GOT3 (cell line): Measurements from ENCODE around the gene PARM1.

ENCODE experiments used
- DNase-seq: peaks from one replicate; lab custom pipeline; 2025; ENCODE audit warnings: mixed read lengths; lab: John Stamatoyannopoulos, UW

PARM1 gene

GRCh38 chr4:74942251-74942917 is 9.5 kb downstream of the PARM1 start:
- no peak for DNase-seq

DNA sequence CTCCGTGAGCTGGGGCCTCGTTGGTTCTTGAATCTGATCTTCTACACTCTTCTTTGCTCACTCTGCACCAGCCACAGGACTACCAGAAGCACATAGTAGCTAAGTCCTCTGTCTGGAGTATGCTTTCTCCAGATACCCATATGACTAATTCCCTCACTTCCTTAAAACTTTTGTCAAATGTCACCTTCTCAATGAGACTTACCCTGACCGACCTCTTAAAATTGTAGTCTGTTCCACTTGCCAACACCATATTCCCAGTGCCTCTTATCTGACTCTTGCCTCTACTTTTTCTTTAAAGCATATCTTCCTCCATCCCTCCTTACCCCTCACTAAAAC is 10.0 kb downstream of the PARM1 start:
- no peak for DNase-seq

GRCh38 chr4:74944354-74944793 is 11.5 kb downstream of the PARM1 start:
- DNase-seq: no peak

GRCh38 chr4:74946196-74946595 is 13.3 kb downstream of the PARM1 start:
- DNase-seq: no peak

- DNase-seq: no peak
Observed at GRCh38 chr4:74947798-74948197, 14.9 kb downstream of the PARM1 start.

DNA sequence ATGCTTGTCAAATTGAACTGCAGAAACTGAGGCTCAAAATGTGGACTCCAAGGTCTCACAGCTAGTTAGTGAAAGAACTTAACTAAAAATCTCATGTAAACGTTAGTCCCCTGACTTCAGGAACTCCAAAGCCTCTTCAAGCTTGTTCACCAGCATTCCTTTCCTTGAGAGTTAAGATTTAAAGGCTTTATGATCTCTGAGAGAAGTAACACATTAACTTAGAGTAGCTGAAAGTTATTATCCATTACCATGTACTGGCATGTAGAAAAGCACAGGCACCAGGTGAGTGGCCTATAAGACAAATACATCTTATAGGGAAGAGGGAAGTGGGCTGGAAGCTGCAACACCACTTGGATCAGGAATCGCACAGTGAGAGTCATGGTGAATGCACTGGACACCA is 15.3 kb downstream of the PARM1 start:
- DNase-seq: no peak

DNA sequence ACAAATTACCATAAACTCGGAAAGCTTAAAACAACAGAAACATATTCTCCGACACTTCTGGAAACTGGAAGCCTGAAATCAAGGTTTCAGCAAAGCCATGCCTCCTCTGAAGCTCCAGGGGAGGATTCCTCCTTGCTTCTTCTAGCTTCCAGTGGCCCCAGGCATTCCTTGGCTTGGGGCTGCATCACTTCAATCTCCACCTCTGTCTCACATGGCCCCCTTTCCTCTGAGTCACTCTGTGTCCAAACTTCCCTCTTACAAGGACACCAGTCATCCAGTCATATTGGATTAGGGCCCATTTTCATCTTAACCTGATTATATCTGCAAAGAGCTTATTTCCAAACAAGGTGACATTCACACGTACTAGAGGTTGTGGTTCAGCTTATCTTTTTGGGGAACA is 17.3 kb downstream of the PARM1 start:
- no peak for DNase-seq

DNA sequence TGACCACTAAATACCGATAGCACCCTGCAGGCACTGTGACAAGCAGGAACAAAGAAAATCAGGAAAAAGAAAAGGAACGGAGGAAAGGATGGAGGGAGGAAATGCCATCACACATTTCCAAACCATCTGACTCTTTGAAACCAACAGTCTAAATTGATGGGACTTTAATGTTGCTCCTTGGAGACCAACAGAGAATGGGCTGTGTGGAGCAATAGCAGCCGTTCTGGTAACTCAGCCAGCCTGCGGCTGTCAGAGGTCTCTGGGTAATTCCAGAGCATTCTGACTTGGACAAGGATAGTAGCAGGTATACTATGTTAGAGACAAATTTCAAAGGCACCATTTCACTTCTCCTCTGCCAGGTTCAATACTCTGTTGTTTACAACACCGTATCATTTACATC is 18.0 kb downstream of the PARM1 start:
- no peak for DNase-seq

GRCh38 chr4:74953647-74954046 is 20.7 kb downstream of the PARM1 start:
- no peak for DNase-seq

DNA sequence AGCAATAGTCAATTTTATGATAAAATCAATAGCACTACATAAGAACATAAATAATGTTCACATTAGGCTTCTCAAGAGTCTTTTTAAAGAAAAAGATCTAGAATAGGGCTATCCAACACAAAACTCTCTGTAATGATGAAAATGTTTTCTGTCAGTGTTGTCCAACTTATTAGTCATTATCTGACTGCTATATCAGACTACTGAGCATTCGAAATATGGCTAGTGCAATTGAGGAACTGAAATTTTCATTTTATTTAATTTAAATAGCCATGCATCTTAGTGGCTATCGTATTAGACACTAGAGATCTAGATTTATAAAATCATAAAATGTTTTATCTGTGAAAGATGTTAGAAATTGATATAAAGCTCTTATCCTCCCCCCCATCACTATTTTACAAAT is 26.0 kb downstream of the PARM1 start:
- DNase-seq: no peak

- no peak for DNase-seq
Observed at GRCh38 chr4:74961230-74961629, 28.3 kb downstream of the PARM1 start.

- DNase-seq: no peak
Observed at GRCh38 chr4:74962584-74962983, 29.7 kb downstream of the PARM1 start.

DNA sequence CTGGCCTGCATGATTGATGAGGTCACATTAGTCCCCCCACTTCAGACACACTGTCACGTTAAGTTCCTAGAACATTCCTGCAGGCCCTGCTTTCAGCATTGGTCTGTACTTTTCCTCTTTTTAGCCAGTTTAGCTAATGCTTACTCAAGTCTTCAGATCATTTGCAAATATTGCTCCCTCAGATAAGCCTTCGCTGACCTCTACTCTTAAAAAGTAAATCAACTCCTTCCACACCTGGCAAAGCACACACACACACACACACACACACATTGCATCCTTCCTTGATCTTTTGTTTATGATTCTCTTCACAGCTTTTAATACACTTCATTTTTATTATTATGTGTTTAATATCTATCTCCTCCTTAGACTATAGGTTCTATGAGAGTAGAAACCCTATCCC is 31.4 kb downstream of the PARM1 start:
- DNase-seq: no peak

- DNase-seq: no peak
Observed at GRCh38 chr4:74967324-74967723, 34.4 kb downstream of the PARM1 start.

DNA sequence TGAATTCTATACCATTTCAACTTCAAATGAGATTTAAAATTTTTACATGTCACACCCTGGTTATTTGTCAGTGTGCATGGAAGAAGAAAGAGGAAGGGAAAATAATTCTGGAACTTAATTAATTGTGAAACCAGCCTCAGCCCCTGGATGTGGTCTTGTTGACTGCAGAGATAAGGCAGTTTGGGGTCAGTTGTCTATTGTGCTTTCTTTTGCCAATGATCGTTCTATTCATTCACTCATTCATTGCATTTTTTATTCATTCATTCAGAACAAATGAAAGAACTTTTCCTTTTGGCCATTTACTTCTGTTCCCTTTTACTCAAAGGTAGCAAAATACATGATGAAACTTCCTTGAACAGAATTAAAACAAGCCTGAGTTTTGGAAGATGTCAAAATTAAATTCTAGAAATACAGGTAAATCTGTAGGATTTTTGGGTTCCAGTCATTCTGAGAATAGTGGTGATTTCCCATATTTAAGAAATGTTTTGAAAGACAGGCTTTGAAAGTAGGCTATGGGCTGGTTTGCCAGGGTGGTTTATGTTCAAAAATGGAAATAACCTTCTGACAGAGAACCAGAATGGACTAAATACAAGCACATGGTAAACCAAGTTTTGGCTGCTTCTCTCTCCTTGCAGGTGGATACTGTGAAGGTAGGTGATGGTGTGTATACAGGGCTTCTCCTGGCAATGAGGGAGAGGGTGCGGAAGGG is 35.7 kb downstream of the PARM1 start:
- DNase-seq: no peak

GRCh38 chr4:74969507-74970474 is 36.9 kb downstream of the PARM1 start:
- no peak for DNase-seq

DNA sequence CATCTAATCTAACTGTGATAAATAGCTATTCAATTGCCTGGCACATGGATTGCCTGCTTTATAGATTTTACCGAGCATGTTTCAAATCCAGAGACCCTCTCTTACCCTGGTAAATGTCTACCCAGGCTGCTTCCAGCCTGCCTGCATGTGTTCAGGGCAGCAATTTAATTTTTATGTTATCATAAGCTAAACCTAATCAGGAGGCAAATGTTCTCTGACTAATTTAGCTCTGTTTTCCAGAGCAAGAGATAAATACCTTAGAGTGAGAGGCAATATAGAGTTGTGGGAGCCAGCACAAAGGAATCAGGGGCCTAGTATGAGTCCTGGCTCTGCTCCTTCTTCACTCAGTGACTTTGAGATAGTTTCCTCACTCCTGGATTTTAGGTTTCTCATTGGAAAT is 37.7 kb downstream of the PARM1 start:
- no peak for DNase-seq

- DNase-seq: no peak
Observed at GRCh38 chr4:74971862-74972261, 38.9 kb downstream of the PARM1 start.

- DNase-seq: no peak
Observed at GRCh38 chr4:74975082-74975481, 42.2 kb downstream of the PARM1 start.

DNA sequence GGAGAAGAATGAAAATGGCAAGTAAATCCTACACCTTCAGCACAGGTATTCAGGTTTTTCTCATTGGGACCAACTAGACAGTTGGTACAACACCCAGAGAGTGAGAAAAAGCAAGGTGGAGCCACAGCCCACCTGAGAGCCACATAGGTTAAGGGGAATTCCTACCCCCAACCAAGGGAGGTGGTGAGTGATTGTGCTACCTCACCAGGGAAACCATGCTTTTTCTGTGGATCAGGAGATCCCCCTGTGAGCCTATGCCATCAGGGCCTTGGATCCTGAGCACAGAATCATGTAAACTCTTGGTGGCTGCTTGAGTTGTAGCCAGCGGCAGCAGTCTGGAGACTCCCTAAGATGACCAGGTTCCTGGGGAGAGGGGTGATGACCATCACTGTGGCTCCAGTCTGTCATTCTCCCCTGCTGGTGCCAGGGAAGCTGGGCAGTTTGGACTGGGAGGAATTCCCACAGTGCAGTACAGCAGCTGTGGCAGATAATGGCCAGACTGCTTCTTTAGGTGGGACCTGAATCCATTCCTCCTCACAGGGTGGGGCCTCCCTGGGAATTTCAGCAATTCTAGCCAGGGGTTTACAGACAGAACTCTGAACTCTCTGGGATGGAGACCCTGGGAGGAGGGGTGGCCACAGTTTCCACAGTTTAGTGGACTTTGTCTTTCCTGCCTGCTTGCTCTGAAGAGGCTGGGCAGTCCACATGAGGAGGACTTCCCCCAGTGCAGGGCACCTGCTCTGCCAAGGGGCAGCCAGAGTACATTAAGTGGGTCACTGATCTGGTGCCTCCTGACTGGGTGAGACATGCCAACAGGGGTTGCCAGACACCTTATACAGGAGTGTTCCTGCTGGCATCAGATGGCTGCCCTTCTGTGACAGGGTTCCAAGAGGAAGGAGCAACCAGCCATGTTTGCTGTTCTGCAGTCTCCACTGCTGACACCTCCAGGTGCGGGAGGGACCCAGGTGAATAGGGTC is 43.2 kb downstream of the PARM1 start:
- no peak for DNase-seq

- DNase-seq: no peak
Observed at GRCh38 chr4:74982546-74983252, 49.8 kb downstream of the PARM1 start.
